Duodenal mucosa (tissue), 2 donors: Measurements from ENCODE around the gene KIAA0513.

Experiments used
- H3K27ac ChIP-seq: one replicate; pipeline ENCODE4 v1.7.0; 2013; ENCODE audit warnings: low read depth, low read length
- H3K27me3 ChIP-seq, 2 donors: one replicate each; pipeline ENCODE4 v1.7.0; 2013; ENCODE audit warnings: low read length in 2 of 2, control low read depth in 1 of 2; ENCODE audit not compliant: insufficient read depth in 2 of 2, control insufficient read depth in 1 of 2
- H3K36me3 ChIP-seq, 2 donors: one replicate each; pipeline ENCODE4 v1.7.0; 2013; ENCODE audit warnings: low read length in 2 of 2, control low read depth in 1 of 2; ENCODE audit not compliant: insufficient read depth in 2 of 2, control insufficient read depth in 1 of 2
- H3K4me1 ChIP-seq, 2 donors: one replicate each; pipeline ENCODE4 v1.7.0; 2013; ENCODE audit warnings: low read length in 2 of 2, control low read depth in 1 of 2; ENCODE audit not compliant: insufficient read depth in 2 of 2, control insufficient read depth in 1 of 2
- H3K4me3 ChIP-seq, 2 donors: one replicate each; pipeline ENCODE4 v1.7.0; 2013; ENCODE audit warnings: low read length in 2 of 2, low read depth in 1 of 2
- H3K9ac ChIP-seq, 2 donors: one replicate each; pipeline ENCODE4 v1.7.0; 2013; ENCODE audit warnings: low read length in 2 of 2, low read depth in 1 of 2
- H3K9me3 ChIP-seq, 2 donors: one replicate each; pipeline ENCODE4 v1.7.0; 2013; ENCODE audit warnings: low read length in 2 of 2, control low read depth in 1 of 2; ENCODE audit not compliant: control insufficient read depth in 1 of 2

The KIAA0513 gene

GRCh38 chr16:85066346-85066885 is 38.8 kb downstream of the KIAA0513 start:
- no peaks in the 10 kb centered on the region for H3K4me1 ChIP-seq
- H3K27ac ChIP-seq = no peak overlapping the region
- no peaks in the 10 kb centered on the region for H3K9me3 ChIP-seq
- no peak overlapping the region for H3K9ac ChIP-seq
- no peaks in the 10 kb centered on the region for H3K27me3 ChIP-seq
- no peak overlapping the region for H3K4me3 ChIP-seq
- peaks cover 10 to 23% of the 10 kb centered on the region in 2 donors for H3K36me3 ChIP-seq

- H3K27ac ChIP-seq = no peak overlapping the region
- no peak overlapping the region for H3K9ac ChIP-seq
- H3K4me3 ChIP-seq = no peak overlapping the region
- H3K4me1 ChIP-seq = no peaks in the 10 kb centered on the region
- no peaks in the 10 kb centered on the region for H3K27me3 ChIP-seq
- H3K9me3 ChIP-seq = no peaks in the 10 kb centered on the region
- H3K36me3 ChIP-seq = peaks cover 10 to 23% of the 10 kb centered on the region in 2 donors
Measured at GRCh38 chr16:85067024-85067423, 39.4 kb downstream of the KIAA0513 start.

- H3K27me3 ChIP-seq = no peaks in the 10 kb centered on the region
- H3K27ac ChIP-seq = no peak overlapping the region
- no peak overlapping the region for H3K9ac ChIP-seq
- H3K9me3 ChIP-seq = no peaks in the 10 kb centered on the region
- H3K4me1 ChIP-seq = no peaks in the 10 kb centered on the region
- no peak overlapping the region for H3K4me3 ChIP-seq
- H3K36me3 ChIP-seq = peaks cover 10 to 23% of the 10 kb centered on the region in 2 donors
Measured at GRCh38 chr16:85067426-85067825, 39.8 kb downstream of the KIAA0513 start.

GRCh38 chr16:85068746-85069145 is 41.2 kb downstream of the KIAA0513 start:
- Histone ChIP-seq H3K9ac (no peak overlapping the region), H3K36me3 (peaks cover 15 to 35% of the 10 kb centered on the region in 2 donors), H3K4me1 (no peaks in the 10 kb centered on the region), H3K27me3 (no peaks in the 10 kb centered on the region), H3K27ac (no peak overlapping the region), H3K9me3 (no peaks in the 10 kb centered on the region), H3K4me3 (no peak overlapping the region)

GRCh38 chr16:85069171-85069570 is 41.6 kb downstream of the KIAA0513 start:
- H3K36me3 ChIP-seq = peaks cover 15 to 35% of the 10 kb centered on the region in 2 donors
- H3K9me3 ChIP-seq = no peaks in the 10 kb centered on the region
- H3K27ac ChIP-seq = no peak overlapping the region
- H3K4me3 ChIP-seq = no peak overlapping the region
- H3K4me1 ChIP-seq = no peaks in the 10 kb centered on the region
- H3K9ac ChIP-seq = no peak overlapping the region
- no peaks in the 10 kb centered on the region for H3K27me3 ChIP-seq

- H3K9ac ChIP-seq = no peak overlapping the region
- no peak overlapping the region for H3K27ac ChIP-seq
Measured at GRCh38 chr16:85072076-85072860, 44.7 kb downstream of the KIAA0513 start.

GRCh38 chr16:85072947-85073346 is 45.4 kb downstream of the KIAA0513 start:
- Histone ChIP-seq H3K27me3 (no peaks in the 10 kb centered on the region), H3K36me3 (peaks cover 19 to 43% of the 10 kb centered on the region in 2 donors), H3K9ac (no peak overlapping the region), H3K4me3 (no peak overlapping the region), H3K9me3 (no peaks in the 10 kb centered on the region), H3K27ac (no peak overlapping the region), H3K4me1 (no peaks in the 10 kb centered on the region)

More at GRCh38 chr16:85072076-85072860, 44.7 kb downstream of the KIAA0513 start:
- Histone ChIP-seq H3K4me3 (no peak overlapping the region), H3K9me3 (no peaks in the 10 kb centered on the region), H3K36me3 (peaks cover 19 to 41% of the 10 kb centered on the region in 2 donors), H3K4me1 (no peaks in the 10 kb centered on the region), H3K27me3 (no peaks in the 10 kb centered on the region)

- no peaks in the 10 kb centered on the region for H3K4me1 ChIP-seq
- no peaks in the 10 kb centered on the region for H3K27me3 ChIP-seq
- H3K36me3 ChIP-seq = peaks cover 24 to 47% of the 10 kb centered on the region in 2 donors
- H3K9me3 ChIP-seq = no peaks in the 10 kb centered on the region
- H3K4me3 ChIP-seq = no peak overlapping the region
- no peak overlapping the region for H3K9ac ChIP-seq
- H3K27ac ChIP-seq = no peak overlapping the region
Measured at GRCh38 chr16:85074225-85074914, 46.8 kb downstream of the KIAA0513 start.

- H3K27me3 ChIP-seq = no peaks in the 10 kb centered on the region
- no peak overlapping the region for H3K27ac ChIP-seq
- H3K4me1 ChIP-seq = no peaks in the 10 kb centered on the region
- no peak overlapping the region for H3K9ac ChIP-seq
- H3K9me3 ChIP-seq = no peaks in the 10 kb centered on the region
- H3K36me3 ChIP-seq = peaks cover 19 to 50% of the 10 kb centered on the region in 2 donors
- H3K4me3 ChIP-seq = no peak overlapping the region
Measured at GRCh38 chr16:85075236-85075924, 47.8 kb downstream of the KIAA0513 start.

- Histone ChIP-seq H3K36me3 (peaks cover 22 to 43% of the 10 kb centered on the region in 2 donors), H3K9me3 (no peaks in the 10 kb centered on the region), H3K4me3 (no peak overlapping the region), H3K4me1 (no peaks in the 10 kb centered on the region), H3K9ac (no peak overlapping the region), H3K27me3 (no peaks in the 10 kb centered on the region), H3K27ac (no peak overlapping the region)
Measured at GRCh38 chr16:85077039-85077438, 49.4 kb downstream of the KIAA0513 start.
